ENCODE results near the gene LPP. TPM values are rescaled to one million over a fixed set of nuclear protein-coding genes. Genes with fewer than 3 reads are reported as not detected.

LPP gene
- total and polyA plus RNA-seq, 2 of the 4 experiments (the other 2 are of a cell fraction) = 16.0 to 130 TPM

- Histone ChIP-seq H3K4me2 (ENCODE audit: low read depth, low read length) (no peak overlapping the region), H3K9ac (ENCODE audit: low read depth, low read length) (no peak overlapping the region), H3K27me3 (ENCODE audit: control insufficient read depth, insufficient read depth, low read length) (no peaks in the 10 kb centered on the region), H3K56ac (ENCODE audit: extremely low read depth, insufficient read depth, low read length) (no peak overlapping the region), H3K18ac (ENCODE audit: low read depth, low read length) (no peak overlapping the region), H2AK5ac (ENCODE audit: low read depth, low read length) (no peak overlapping the region; the same call in 1 of the 2 replicates), H3K9me3 (ENCODE audit: control insufficient read depth, insufficient read depth, low read length) (no peaks in the 10 kb centered on the region), H3K36me3 (ENCODE audit: control insufficient read depth, insufficient read depth, low read length) (no peaks in the 10 kb centered on the region), H3K23ac (ENCODE audit: low read depth, low read length) (no peak overlapping the region), H2BK20ac (ENCODE audit: low read depth, low read length) (no peak overlapping the region), H3K4me1 (ENCODE audit: control insufficient read depth, insufficient read depth, low read length) (peaks cover 12% of the 10 kb centered on the region), H3K27ac (ENCODE audit: insufficient read depth, low read length) (no peak overlapping the region), H2AK9ac (replicated peaks; ENCODE audit: low read depth, low read length, poor library complexity) (no peak overlapping the region), H4K5ac (ENCODE audit: low read depth, low read length) (no peak overlapping the region), H2BK5ac (ENCODE audit: low read depth, low read length, poor library complexity, severe bottlenecking) (no peak overlapping the region), H3K4ac (ENCODE audit: low read depth, low read length) (no peak overlapping the region), H2BK120ac (ENCODE audit: low read depth, low read length) (no peak overlapping the region), H3K4me3 (ENCODE audit: insufficient read depth, low read depth, low read length) (no peak overlapping the region), H2BK15ac (ENCODE audit: low read depth, low read length) (no peak overlapping the region), H2AFZ (replicated peaks; ENCODE audit: low read length, poor library complexity) (no peak overlapping the region), H4K20me1 (ENCODE audit: insufficient read depth, low read length) (peaks cover 25% of the 10 kb centered on the region; the same call in 1 of the 2 replicates), H3K9me1 (ENCODE audit: insufficient read depth, low read length) (peaks cover 11% of the 10 kb centered on the region), H4K8ac (ENCODE audit: low read depth in 2 of 2, low read length in 2 of 2) (no peak overlapping the region), H3K14ac (replicated peaks; ENCODE audit: low read depth, low read length) (no peak overlapping the region), H4K91ac (ENCODE audit: insufficient read depth, low read depth, low read length) (no peak overlapping the region), H3K79me1 (ENCODE audit: low read depth in 1 of 2, low read length in 2 of 2) (peaks cover 49 to 83% of the 10 kb centered on the region in 2 experiments)
- DNase-seq = no peak
- in situ Hi-C loops (cut with MboI; ENCODE audit: low sequenced_read_pairs) = loop anchor here (25.0 kb wide), 1 partner anchor 949 kb away; the partner anchor contains the start of gene BCL6
- intact Hi-C loops (cut with micrococcal nuclease) = loop anchor here (10.0 kb wide), 2 partner anchors 268 to 458 kb away; no protein-coding TSS in a partner anchor
- no CpG with 5 or more reads among the region's 2 CpGs for WGBS, 2 experiments (ENCODE audit: extremely low coverage in 2 of 2, insufficient read length in 1 of 2)
- no peak for ATAC-seq (ENCODE audit: low read depth)
- CTCF ChIA-PET = interaction anchor here (1.1 kb wide), 1 partner anchor 356 kb away, joined by 4 read pairs; no protein-coding TSS in a partner anchor
- no TSS peak for BruUV-seq (replicated peaks)
- TF ChIP-seq SMC3 (IDR thresholded peaks at IDR 0.05; ENCODE audit: low read depth, low read length) (no peak), MAZ (IDR thresholded peaks at IDR 0.05; ENCODE audit: borderline replicate concordance, low read depth, low read length) (no peak), MXI1 (IDR thresholded peaks at IDR 0.05; ENCODE audit: borderline replicate concordance, low read depth, low read length) (no peak), RCOR1 (IDR thresholded peaks at IDR 0.05; ENCODE audit: insufficient replicate concordance, low read length) (no peak), CHD1 (IDR thresholded peaks at IDR 0.05; ENCODE audit: low read depth, low read length) (no peak), ELK1 (IDR thresholded peaks at IDR 0.05; ENCODE audit: borderline replicate concordance, low read depth, low read length) (no peak), FOS (IDR thresholded peaks at IDR 0.05; ENCODE audit: low read depth, low read length) (no peak), POLR2A (IDR thresholded peaks at IDR 0.05; ENCODE audit: low read depth, low read length) (no peak), USF2 (IDR thresholded peaks at IDR 0.05; ENCODE audit: low read depth, low read length) (no peak), NFE2L2 (IDR thresholded peaks at IDR 0.05; ENCODE audit: low read depth, low read length) (no peak), CEBPB (IDR thresholded peaks at IDR 0.05; ENCODE audit: low read depth, low read length) (no peak), RFX5 (IDR thresholded peaks at IDR 0.05; ENCODE audit: low read depth, low read length) (no peak), CTCF (conservative IDR thresholded peaks at IDR 0.05; ENCODE audit: low read depth, low read length) (no peak), BHLHE40 (IDR thresholded peaks at IDR 0.05; ENCODE audit: low read depth, low read length) (no peak), RAD21 (IDR thresholded peaks at IDR 0.05; ENCODE audit: low read length) (no peak), MAFK (IDR thresholded peaks at IDR 0.05; ENCODE audit: low read depth, low read length) (no peak)
- POLR2A ChIA-PET (ENCODE audit: unreplicated experiment) = no interaction called here
- dilution Hi-C loops (cut with HindIII; ENCODE audit: low sequenced_read_pairs, unreplicated experiment) = no loop called here
Measured at GRCh38 chr3:188686324-188686723, 532.4 kb downstream of the LPP start.
